ENCODE results near the gene AQP6.
A peak's percentile ranks its signal among the peaks of the same experiment; 100 is the strongest.
"Not testable (repeated sequence)": the region's sequence is repeated elsewhere in the genome, so short reads cannot be mapped to it uniquely, and the experiment has no call there.

Gene AQP6

DNA sequence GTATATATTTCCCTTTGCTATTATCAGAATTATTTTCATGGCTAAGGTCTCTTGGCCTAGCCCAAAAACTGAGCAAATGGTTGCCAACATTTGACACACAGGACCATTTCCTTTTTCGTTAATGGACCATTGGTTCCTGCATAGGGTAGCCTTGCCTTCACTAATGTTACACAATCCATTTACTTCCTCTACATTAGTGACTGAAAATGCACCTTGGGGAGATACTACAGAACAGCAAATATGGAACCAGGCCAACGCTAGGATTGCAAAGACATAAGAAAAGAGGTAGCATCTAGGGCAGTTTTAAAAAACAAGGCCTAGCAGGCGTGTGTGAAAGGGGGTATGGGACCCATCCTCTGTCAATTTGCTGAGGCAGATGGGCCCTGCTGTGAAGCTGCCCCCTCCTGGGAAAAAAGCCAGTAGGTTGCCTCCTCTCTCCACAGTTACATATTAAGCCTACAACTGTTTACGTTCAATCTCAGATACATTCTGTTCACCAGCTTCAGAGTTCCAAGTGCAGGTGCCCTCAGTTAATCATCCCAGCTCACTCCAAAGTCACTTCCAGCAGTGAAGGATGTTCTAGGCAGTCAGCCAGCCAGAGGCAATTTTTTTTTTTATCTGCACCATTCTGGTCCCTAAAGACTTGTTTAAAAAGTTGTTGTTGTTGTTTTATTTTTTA is 15.0 kb downstream of the AQP6 start:
- DNase-seq, result no peak

DNA sequence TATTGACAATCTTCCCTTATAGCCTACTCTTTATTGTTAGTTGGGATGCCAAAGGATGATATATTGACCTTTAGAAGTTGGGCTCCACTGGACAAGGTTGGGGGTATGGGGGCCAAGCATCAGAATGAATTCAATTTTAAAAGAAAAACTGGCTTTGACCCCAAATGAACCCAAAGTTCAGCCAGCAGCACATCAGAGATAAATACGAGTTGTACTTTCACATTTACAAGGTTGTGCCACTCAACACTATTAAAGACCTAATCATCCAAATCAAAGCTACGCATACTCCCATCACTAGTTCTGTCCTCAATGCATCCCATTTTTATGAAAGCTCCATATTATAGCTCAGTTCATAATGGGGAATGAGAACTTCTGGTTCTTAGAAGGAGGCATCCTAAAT is 16.7 kb downstream of the AQP6 start:
- DNase-seq, result not testable (repeated sequence)

DNA sequence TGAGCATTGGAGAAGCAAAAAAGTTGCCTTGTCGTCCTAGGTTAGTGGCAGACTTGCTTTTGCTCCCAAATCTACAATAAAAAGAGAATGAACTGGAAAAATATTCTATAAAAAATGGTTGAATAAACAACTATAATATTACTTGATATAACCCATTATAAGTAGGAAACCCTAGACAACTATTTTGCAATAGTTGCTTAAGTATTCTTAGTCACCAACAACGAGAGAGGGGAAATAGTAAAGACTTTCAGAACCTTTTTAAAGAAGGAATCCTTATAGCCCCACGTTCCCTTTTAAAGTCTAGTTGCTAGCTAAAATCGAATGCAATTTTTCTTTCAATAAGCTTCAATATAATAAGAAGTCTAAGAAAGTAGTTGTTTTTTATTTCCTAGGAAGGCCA is 17.5 kb downstream of the AQP6 start:
- DNase-seq, result no peak

GRCh38 chr12:49998453-49998852 is 25.7 kb downstream of the AQP6 start:
- no peak for DNase-seq

GRCh38 chr12:50003595-50003994 is 30.8 kb downstream of the AQP6 start:
- DNase-seq, result no peak

DNA sequence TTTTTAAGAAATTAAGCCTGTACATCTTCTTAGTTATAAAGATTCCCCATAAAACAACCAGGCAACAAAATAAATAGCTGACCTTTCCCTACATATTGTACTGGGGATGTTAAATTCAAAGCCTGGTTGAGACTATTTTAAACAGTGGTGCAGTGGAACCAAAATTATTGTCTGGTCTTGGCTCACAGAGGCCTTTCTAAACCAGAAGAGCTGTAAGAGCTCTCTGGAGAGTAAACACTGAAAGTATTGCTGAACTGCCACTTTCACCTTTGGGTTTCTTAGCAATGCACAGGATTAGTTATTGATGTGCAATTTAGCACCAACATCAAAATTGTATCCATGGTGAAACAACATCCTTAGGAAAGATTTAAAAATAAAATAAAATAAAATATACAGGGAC is 31.9 kb downstream of the AQP6 start:
- no peak for DNase-seq

- peak in 2 of 56 donors; percentile 15 to 28 for DNase-seq
Observed at GRCh38 chr12:50005175-50005574, 32.4 kb downstream of the AQP6 start.

DNA sequence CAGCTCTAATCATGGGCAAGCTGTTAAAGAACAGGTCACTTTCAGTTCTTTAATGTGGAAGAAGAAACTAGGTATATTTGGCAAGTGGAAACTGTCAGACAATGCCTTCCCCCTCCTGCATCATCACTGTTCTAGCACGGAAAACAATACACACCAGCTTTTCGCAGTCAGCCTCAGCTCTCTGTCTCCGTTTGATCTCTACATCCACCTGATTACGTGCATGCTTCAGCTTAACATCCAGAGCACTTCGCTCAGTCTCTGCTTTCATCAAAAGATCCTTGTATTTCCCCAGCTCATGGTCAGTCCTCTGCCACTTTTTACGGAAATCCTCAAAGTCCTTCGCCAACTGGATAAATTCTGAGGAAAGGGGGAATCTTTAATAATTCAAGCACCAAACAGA is 33.5 kb downstream of the AQP6 start:
- no peak for DNase-seq

GRCh38 chr12:50006754-50007442 is 34.2 kb downstream of the AQP6 start:
- DNase-seq, result no peak

DNA sequence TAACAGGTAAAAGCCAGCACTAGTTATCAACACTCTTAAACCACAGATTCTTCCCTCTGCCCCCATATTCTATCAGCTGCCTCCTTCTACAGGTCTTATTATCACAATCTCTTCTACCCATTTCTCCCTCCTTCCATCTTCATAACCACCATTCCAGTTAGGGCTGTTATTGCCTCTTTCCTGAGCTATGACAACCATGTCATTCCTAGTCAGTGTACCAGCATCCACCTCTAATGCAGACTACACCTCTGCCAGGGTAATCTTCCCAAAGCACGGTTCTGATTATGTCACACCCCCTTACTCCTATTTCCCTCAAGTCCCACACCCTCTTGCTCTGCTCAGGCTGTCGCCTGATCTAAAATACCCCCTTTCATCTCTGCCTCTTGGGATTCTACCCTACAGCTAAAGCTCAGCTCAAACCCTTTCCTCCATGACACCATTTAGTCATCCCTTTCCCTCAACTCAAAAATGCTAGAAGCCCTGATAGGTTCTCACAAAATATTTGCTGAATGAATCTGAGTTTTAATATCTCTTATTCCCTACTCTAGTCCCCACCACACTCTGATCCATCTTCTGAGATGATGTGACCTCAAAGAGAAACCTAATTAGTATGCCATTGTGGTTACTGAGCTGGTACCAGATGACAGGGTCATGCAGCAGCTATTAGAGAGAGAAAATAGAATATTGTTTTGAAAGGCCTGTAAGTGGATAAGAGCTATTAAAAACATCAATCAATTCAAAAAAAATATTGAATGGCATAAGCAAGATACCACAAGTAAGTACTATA is 40.8 kb downstream of the AQP6 start:
- no peak for DNase-seq

DNA sequence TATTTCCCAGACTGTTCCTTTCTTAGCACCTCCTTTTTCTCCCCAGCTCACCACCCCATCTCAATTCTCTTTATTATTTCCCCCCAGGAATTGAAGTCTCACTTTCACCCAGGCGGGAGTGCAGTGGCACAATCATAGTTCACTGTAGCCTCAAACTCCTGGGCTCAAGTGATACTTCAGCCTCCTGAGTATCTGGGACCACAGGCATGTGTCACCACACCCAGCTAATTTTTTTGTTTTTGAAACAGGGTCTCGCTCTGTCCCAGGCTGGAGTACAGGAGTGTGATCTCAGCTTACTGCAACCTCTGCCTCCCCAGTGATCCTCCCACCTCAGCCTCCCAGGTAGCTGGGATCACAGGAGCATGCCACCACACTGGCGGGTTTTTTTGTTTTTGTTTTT is 41.6 kb downstream of the AQP6 start:
- no peak for DNase-seq

- DNase-seq, result peak in 30 of 56 donors; percentile 4 to 77 (median 36)
Observed at GRCh38 chr12:50016501-50017475, 44.0 kb downstream of the AQP6 start.

GRCh38 chr12:50017641-50018040 is 44.9 kb downstream of the AQP6 start:
- no peak for DNase-seq

- no peak for DNase-seq
Observed at GRCh38 chr12:50018154-50018553, 45.4 kb downstream of the AQP6 start.

DNA sequence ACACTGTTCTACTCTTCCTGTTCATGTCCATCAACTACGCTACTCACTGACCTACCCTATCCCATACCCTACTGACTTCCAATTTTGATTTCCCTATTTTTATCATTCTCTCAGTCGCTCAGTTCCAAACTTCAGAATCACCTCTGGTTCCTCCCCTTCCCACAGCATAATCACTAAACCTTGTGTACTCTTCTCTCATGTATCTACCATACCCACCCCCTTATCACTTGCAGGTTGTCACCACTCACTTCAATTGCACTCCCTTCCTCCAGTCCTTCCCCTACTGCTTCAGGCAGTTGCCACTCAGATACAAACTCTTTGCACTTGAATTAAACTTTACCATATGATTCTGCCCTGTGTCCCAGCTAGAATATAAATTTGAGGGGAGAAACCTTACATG is 46.2 kb downstream of the AQP6 start:
- DNase-seq, result no peak

DNA sequence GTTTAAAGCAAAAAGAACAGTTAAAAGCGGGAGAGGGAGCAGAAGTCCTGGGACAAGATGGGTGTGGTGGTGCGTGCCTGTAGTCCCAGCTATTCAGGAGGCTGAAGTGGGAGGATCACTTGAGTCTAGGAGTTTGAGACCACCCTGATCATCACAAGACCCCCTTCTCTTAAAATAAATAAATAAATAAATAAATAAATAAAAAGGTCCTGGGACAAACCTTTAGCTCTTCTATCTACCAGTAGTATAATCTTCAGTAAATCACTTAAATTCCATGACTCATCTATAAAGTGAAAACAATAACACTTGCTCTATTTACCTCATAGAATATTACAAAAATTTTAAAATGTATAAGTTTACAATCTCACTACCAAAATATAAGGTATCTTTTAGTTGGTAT is 46.8 kb downstream of the AQP6 start:
- DNase-seq, result no peak

GRCh38 chr12:50021031-50021430 is 48.3 kb downstream of the AQP6 start:
- DNase-seq, result no peak

GRCh38 chr12:50022903-50023302 is 50.2 kb downstream of the AQP6 start:
- no peak for DNase-seq

- DNase-seq, result no peak
Observed at GRCh38 chr12:50024227-50024626, 51.5 kb downstream of the AQP6 start.

- no peak for DNase-seq
Observed at GRCh38 chr12:50024805-50025186, 52.0 kb downstream of the AQP6 start.

Measured in amygdala (tissue), 56 donors.